ENCODE results near the gene BRMS1L. TPM values are rescaled to one million over a fixed set of nuclear protein-coding genes. Genes with fewer than 3 reads are reported as not detected.
A peak's percentile ranks its signal among the peaks of the same experiment; 100 is the strongest.
"Not testable (repeated sequence)": the region's sequence is repeated elsewhere in the genome, so short reads cannot be mapped to it uniquely, and the experiment has no call there.

BRMS1L gene
- total RNA-seq, 1 experiment from 2014 or later: 7.7 TPM

DNA sequence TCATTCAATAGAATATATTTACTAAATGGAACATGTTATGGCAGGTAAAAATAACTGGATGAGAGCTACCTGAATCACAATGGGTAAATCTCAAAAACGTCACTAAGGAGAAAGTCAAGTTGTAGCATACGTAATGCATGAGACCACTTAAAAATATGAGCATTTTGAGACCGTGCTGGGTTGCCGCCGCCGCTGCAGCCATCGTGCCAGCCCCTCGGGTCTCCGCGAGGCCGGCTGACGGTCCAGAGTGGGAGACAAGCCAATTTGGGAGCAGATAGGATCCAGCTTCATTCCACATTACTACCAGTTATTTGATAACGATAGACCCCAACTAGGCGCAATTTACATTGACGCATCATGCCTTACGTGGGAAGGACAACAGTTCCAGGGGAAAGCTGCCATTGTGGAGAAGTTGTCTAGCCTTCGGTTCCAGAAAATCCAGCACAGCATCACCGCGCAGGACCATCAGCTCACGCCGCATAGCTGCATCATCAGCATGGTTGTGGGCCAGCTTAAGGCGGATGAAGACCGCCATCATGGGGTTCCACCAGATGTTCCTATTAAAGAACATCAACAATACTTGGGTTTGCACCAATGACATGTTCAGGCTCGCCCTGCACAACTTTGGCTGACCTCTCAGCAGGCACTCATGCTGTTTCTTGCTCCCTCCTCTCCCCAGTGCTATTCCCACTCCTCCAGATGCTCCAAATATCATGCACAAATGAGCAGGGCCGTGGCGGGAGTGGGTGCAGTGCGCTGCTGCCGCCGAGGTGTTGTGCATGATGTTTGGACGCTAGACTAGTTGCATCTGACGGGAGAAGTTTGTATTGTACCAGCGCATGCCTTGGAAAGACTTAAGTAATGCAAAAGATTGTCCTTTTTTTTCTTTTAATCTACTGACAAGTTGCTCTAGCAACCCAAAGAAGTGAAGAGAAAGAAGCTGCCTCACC is 6.3 kb upstream of the BRMS1L start:
- no peak for DNase-seq (ENCODE audit: extremely low read depth, low read depth)

DNA sequence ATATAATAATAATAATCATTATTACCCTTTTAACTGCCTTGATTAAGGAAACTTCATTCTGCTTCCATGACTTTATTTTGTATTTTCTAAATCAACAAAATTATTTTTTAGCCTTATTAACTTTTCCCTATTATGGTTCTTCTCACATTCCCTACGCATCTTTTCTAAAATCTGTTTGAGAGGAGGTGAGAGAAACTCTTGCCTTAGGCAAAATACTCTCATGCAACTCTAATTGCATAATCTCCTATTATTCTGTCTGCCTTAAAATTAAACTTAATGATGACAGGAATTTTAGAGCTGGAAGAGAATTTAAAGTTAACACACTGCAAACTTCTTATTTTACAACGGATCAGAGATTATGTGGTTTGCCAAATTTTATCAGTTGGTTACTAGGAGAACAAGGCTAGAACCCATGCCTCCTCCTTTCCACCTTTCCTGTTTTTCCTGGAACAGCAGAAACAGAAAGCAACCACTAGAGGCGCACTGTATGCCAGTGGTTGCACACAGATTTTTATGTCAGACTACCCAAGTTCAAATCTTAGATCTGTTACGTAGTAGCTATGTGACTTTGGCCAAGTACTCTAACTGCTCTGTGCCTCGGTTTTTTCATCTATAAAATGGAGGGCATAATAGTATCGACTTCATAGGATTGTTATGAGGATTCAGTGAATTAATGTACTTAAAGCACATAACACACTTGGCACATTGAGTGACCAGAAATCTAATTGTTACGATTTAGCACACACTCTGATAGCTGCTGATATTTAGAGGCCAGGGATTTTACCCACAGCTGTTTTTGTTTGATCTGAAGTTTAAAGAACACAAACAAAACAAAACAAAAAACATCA is 4.3 kb upstream of the BRMS1L start:
- DNase-seq (ENCODE audit: extremely low read depth, low read depth): peak; percentile 28

DNA sequence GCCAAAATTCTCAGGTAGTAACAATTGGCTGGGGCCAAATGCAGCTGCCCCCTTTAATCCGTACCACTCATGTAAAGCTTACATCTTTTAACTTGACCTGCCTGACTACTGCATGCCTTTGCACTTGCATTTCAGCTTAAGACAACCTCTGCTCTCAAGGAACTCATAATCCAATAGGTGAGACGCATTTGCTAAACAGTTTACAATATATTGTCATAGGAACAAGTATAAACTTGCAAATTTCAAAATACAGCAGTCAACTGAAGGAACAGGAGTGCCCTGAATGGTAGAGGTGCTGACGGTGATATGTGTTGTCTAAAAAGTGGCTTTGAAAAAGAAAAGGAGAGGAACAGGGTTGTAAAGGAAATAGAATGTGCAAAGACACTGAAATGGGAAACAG is 3.6 kb upstream of the BRMS1L start:
- DNase-seq (ENCODE audit: extremely low read depth, low read depth): no peak

DNA sequence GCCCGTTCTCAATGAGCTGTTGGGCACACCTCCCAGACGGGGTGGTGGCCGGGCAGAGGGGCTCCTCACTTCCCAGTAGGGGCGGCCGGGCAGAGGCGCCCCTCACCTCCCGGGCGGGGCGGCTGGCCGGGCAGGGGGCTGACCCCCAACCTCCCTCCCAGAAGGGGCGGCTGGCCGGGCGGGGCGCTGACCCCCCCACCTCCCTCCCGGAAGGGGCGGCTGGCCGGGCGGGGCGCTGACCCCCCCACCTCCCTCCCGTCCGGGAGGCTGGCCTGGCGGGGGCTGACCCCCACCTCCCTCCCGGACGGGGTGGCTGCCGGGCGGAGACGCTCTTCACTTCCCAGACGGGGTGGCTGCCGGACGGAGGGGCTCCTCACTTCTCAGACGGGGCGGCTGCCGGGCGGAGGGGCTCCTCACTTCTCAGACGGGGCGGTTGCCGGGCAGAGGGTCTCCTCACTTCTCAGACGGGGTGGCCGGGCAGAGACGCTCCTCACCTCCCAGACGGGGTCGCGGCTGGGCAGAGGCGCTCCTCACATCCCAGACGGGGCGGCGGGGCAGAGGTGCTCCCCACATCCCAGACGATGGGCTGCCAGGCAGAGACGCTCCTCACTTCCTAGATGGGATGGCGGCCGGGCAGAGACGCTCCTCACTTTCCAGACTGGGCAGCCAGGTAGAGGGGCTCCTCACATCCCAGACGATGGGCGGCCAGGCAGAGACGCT is 1.5 kb upstream of the BRMS1L start:
- not testable (repeated sequence) for DNase-seq (ENCODE audit: extremely low read depth, low read depth)

DNA sequence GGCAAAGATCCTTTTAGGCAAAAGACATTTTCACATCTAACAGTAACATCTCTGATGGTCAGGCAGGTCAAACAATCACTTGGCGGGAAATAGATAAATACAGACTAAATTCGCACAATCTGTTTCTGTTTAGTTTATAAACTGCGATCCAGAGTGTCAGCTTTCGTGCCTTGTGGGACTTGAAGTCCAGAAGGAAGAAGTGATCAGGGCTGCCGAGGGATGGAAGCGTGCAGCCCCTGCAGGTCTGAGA is 245 bp upstream of the BRMS1L start:
- no peak for DNase-seq (ENCODE audit: extremely low read depth, low read depth)

DNA sequence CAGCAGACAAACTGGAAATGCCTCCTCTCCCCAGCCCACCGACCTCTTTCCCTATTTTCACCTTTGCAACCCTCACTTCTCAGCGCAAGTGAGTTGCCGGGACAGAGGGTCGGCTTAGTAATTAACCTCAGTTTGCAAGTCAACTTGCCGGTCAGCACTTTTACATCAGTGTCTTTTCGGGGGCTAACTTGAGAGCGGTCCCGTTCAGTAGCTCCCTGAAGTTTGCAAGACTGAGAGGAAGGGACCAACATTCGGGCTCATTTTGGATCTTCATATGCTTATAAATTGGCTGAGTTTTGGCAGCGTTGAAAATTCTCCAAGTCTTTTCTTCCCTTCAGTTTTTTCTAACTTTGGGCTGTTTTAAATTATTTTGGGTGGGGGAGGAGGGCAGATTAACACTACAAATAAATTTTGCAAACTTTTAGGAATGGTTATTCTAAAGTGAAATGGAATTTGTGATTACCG is 846 bp downstream of the BRMS1L start:
- DNase-seq (ENCODE audit: extremely low read depth, low read depth): no peak

DNA sequence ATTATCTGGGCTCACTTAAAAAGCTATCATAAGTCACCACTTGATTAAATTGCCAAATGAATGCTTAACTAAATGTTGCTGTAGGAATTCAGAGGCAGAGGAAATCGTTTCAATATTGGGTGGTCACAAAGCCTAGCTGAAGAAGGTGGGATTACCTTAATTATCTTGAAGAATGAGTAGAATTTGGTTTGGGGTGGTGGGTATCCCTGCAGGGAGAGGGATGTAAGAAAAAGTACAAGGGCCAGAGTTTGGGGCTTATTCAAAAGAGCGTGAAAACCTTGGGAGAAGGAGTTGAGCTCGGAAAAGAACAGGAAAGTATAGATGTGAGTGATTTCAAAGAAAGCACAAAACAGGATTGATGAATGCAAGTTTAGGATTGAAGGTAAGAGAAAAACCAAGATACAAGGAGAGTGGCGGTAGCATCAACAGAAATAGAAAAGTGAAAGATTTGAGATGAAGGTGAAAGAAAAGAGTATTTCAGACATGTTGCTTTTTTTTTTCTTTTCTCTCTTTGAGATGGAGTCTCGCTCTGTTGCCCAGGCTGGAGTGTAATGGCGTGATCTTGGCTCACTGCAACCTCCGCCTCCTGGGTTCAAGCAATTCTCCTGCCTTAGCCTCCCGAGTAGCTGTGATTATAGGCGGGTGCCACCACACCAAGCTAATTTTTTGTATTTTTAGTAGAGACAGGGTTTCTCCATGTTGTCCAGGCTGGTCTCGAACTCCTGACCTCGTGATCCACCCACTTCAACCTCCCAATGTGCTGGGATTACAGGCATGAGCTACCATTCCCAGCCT is 1.7 kb downstream of the BRMS1L start:
- no peak for DNase-seq (ENCODE audit: extremely low read depth, low read depth)

DNA sequence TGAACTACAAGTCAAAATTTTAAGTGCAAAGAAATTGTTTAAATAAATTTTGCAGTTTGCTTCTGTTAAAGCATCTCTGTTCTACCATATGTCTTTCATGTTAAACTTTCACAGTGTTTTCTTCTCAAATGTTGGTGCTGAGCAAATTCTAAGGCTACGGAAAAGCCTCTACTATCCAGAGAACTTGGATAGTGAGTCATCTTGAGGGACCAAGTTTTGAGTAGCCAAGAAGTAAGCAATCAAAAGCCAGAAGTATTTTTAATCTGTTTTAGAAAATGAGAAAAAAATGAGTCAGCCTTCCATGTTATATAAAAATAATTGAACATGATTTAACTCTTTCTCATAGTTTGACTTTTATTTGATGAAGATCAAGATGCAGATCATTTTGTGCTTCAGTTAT is 3.3 kb downstream of the BRMS1L start:
- DNase-seq (ENCODE audit: extremely low read depth, low read depth): no peak

DNA sequence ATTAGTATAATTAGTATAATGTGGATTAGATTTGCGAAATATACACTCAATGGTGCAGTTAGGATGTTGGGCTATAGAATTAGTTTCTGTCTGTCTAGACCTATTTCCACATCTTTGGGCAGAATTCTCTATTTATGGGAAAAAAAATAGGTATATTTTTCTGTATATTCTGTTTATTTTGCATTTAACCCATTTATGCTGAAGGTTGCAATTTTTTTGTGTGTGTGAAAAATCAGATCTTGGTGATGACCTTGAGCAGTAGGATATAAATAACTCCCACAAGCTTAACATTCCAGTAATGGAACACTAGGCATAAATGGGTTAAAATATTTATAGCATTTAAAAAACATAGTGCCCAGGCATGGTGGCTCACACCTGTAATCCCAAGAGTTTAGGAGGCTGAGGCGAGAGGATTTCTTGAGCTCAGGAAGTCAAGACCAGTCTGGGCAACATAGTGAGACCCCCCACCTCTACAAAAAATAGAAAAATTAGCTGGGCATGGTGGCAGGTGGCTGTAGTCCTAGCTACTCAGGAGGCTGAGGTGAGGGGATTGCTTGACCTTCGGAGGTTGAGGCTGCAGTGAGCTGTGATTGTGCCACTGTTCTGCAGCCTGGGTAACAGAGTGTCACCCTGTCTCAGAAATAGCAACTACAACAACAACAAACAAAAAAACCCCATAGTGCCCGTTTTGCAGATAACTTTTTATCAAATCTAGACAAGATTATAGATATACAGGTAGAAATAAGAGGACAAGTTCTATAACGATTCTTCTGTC is 9.3 kb downstream of the BRMS1L start:
- no peak for DNase-seq (ENCODE audit: extremely low read depth, low read depth)

DNA sequence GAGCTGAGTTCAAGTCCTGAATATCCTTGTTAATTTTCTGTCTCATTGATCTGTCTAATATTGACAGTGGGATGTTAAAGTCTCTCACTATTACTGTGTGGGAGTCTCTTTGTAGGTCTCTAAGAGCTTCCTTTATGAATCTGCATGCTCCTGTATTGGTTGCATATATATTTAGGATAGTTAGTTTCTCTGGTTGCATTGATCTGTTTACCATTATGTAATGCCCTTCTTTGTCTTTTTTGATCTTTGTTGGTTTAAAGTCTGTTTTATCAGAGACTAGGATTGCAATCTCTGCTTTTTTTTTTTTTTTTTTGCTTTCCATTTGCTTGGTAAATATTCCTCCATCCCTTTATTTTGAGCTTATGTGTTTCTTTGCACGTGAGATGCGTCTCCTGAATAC is 15.6 kb downstream of the BRMS1L start:
- DNase-seq (ENCODE audit: extremely low read depth, low read depth): not testable (repeated sequence)

DNA sequence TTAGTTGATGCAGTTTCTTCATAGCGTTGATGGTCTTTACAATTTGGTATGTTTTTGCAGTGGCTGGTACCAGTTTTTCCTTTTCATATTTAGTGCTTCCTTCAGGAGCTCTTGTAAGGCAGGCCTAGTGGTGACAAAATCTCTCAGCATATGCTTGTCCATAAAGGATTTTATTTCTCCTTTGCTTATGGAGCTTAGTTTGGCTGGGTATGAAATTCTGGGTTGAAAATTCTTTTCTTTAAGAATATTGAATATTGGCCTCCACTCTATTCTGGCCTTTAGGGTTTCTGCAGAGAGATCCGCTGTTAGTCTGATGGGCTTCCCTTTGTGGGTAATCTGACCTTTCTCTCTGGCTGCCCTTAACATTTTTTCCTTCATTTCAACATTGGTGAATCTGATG is 16.1 kb downstream of the BRMS1L start:
- DNase-seq (ENCODE audit: extremely low read depth, low read depth): not testable (repeated sequence)

DNA sequence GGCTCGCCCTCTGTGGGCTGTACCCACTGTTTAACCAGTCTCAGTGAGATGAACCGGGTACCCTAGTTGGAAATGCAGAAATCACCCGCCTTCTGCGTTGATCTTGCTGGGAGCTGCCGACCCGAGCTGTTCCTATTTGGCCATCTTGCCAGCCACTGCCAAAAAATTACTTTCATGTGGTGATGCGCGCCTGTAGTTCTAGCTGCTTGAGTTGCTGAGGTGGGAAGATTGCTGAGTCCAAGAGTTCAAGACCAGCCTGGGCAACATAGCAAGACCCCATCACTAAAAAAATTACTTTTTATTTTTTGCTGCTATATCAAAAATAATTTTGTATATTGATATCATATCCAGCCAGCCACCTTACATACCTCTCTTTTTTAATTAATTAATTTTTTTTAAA is 18.4 kb downstream of the BRMS1L start:
- no peak for DNase-seq (ENCODE audit: extremely low read depth, low read depth)

DNA sequence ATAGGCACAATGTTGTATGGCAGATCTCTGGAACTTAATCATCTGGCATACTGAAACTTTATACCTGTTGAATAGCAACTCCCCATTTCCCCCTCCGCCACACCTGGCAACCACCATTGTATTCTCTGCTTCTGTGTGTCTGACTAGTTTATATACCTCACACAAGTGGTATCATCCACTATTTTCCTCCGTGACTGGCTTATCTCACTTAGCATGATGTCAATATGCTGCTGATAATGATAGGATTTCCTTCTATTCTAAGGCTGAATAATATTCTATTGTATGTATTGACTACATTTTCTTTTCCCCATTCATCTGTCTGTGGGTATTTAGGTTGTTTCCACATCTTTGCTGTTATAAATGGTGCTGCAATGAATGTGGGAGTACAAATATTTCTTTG is 21.5 kb downstream of the BRMS1L start:
- no peak for DNase-seq (ENCODE audit: extremely low read depth, low read depth)

DNA sequence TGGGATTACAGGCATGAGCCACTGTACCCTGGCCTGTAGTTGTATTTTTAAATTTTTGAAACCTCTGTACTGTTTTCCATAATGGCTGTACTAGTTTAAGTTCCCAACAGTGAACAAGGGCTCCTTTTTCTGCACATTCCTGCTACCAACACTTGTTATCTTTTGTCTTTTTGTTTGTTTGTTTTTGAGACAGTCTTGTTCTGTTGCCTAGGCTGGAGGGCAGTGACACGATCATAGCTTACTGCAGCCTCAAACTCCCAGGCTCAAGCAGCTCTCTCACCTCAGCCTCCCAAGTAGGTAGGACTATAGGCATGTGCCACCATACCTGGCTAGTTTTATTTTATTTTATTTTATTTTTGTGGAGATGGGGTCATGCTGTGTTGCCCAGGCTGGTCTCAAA is 23.0 kb downstream of the BRMS1L start:
- no peak for DNase-seq (ENCODE audit: extremely low read depth, low read depth)

DNA sequence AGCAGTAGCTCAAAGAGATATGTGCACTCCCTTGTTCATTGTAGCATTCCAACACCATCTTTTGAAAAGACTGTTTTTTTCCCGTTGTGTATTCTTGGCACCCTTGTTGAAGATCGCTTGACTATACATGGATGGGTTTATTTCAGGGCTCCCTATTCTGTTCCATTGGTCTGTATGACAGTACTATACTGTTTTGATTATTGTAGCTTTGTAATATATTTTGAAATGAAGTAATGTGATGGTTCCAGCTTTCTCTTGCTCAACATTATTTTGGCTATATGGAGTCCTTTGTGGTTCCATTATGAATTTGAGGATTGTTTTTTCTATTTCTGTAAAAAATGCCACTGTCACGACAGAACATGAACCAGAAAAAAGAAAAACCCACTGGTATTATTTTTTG is 25.7 kb downstream of the BRMS1L start:
- DNase-seq (ENCODE audit: extremely low read depth, low read depth): no peak

DNA sequence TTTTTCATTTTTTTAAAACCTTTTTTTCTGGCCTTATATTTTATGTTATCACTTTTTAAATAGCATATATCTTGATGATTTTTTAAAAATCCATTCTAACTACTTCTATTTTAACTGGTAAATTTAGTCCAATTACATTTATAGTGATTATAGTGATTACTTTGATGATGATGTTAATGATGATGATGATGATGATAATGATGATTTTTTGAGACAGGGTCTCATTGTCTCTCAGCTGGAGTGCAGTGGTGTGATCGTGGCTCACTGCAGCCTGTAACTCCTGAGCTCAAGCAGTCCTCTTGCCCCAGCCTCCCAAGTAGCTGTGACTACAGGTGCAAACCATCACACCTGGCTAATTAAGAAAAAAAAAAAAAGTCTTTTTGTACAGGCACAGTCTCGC is 27.1 kb downstream of the BRMS1L start:
- no peak for DNase-seq (ENCODE audit: extremely low read depth, low read depth)

DNA sequence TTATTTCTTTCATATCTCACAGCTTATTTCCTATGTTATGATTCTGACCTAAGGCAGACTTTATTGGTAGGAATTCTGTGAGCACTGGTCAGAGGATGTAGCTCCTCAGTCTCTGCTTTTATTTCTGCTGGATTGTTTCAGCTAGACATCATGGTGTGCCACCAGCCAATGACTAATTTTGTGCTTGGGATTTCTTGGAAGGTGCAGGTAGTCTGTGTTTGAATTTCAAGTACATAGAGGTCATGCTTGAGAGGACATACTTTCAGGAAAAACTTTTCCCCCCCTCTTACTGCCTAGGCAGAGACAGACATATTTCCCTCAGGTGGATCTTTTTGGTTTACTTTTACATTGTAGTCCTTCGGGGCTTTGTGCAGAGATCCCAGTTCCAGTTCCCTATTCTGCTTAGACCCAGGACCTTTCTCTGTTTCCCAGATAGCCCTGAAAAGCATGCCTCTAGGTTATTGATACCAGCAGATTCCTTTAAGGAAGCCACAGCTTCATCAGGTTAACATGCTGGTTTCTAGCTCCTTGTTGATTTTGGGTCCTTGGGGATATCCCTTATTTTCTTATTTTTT is 28.6 kb downstream of the BRMS1L start:
- DNase-seq (ENCODE audit: extremely low read depth, low read depth): no peak

DNA sequence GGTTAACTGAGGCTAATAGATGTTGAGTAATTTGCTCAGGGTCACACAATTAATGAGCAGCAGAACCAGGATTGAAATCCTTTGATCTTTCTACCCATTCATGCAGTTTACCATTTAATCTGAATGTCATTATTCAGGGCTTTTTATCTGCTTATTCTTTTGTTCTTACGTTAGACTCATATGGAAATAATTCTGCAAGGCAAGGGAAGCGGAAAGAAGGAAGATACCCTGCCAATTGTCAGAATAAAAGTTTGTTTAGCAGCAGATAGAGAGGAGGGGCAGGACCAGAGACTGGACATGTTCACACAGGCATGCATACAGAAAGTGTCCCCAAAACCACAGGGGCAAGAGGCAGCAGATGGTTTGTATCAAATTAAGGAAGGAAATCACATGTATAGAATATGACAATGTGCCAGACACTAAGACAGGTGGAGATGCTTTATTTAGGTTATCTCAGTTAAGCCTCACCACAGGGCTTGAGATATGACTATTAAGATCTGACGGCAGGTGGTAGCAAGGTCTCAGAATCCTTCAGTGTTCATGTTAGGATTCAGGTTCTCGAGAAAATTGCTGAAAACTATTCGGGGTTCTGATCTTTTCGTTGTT is 29.8 kb downstream of the BRMS1L start:
- no peak for DNase-seq (ENCODE audit: extremely low read depth, low read depth)
